GM23338 (cell line): ENCODE measurements around the gene RECQL. TPM values are rescaled to one million over a fixed set of nuclear protein-coding genes. Genes with fewer than 3 reads are reported as not detected.

ENCODE experiments used
- ATAC-seq: fragments of 200-7000 bp; cut with Tn5 transposase; 3 replicates; pipeline ENCODE4 v1.9.1; 2020
- DNase-seq: peaks from one replicate; pipeline ENCODE4 v3.0.0-alpha.2; 2015; ENCODE audit warnings: low spot score
- H2AFZ ChIP-seq: fragments of 200-600 bp; sonication (generic); 2 replicates; pipeline ENCODE4 v1.8.0; 2016; ENCODE audit warnings: antibody characterized with exemption, mild to moderate bottlenecking, moderate library complexity
- H3F3A ChIP-seq: fragments of 200-600 bp; sonication (generic); replicated peaks from 2 replicates; pipeline ENCODE4 v1.8.0; 2017; ENCODE audit warnings: antibody characterized with exemption, mixed run types, low read depth
- H3K27ac ChIP-seq: fragments of 200-600 bp; sonication (generic); 2 replicates; pipeline ENCODE4 v1.6.1; 2016; ENCODE audit warnings: low read depth
- H3K27me3 ChIP-seq: fragments of 200-600 bp; sonication (generic); 2 replicates; pipeline ENCODE4 v1.8.0; 2016; ENCODE audit warnings: mild to moderate bottlenecking, mixed run types, moderate library complexity; ENCODE audit not compliant: insufficient read depth
- H3K36me3 ChIP-seq: fragments of 200-600 bp; sonication (generic); 2 replicates; pipeline ENCODE4 v1.8.0; 2016; ENCODE audit warnings: mild to moderate bottlenecking; ENCODE audit not compliant: insufficient read depth
- H3K4me1 ChIP-seq: fragments of 200-600 bp; sonication (generic); 2 replicates; pipeline ENCODE4 v1.8.0; 2016; ENCODE audit warnings: mild to moderate bottlenecking, moderate library complexity; ENCODE audit not compliant: insufficient read depth
- H3K4me2 ChIP-seq: fragments of 200-600 bp; sonication (generic); 2 replicates; pipeline ENCODE4 v1.7.1; 2017; ENCODE audit warnings: mixed run types
- H3K4me3 ChIP-seq: fragments of 200-600 bp; sonication (generic); 2 replicates; pipeline ENCODE4 v1.6.1; 2016; ENCODE audit warnings: mixed run types
- H3K79me2 ChIP-seq: fragments of 200-600 bp; sonication (generic); replicated peaks from 2 replicates; pipeline ENCODE4 v1.8.0; 2017; ENCODE audit warnings: mild to moderate bottlenecking; ENCODE audit not compliant: insufficient read depth
- H3K9me2 ChIP-seq: fragments of 200-600 bp; sonication (generic); 2 replicates; pipeline ENCODE4 v1.8.0; 2017; ENCODE audit not compliant: insufficient read depth
- H4K20me1 ChIP-seq: fragments of 200-600 bp; sonication (generic); replicated peaks from 2 replicates; pipeline ENCODE4 v1.8.0; 2017; ENCODE audit warnings: mild to moderate bottlenecking; ENCODE audit not compliant: insufficient read depth
- H3K27ac Mint-ChIP-seq: 2 replicates; pipeline ENCODE4 v1.8.0; 2020; ENCODE audit warnings: inconsistent platforms, mild to moderate bottlenecking, moderate library complexity, mixed read lengths
- H3K27me3 Mint-ChIP-seq: 3 replicates; pipeline ENCODE4 v1.8.0; 2022; ENCODE audit warnings: low read depth, mild to moderate bottlenecking, moderate library complexity, mixed read lengths, inconsistent platforms; ENCODE audit not compliant: insufficient read depth, poor library complexity
- H3K36me3 Mint-ChIP-seq: 3 replicates; pipeline ENCODE4 v1.8.0; 2021; ENCODE audit warnings: low read depth, mild to moderate bottlenecking, inconsistent platforms, moderate library complexity, mixed read lengths
- H3K4me1 Mint-ChIP-seq: 3 replicates; pipeline ENCODE4 v1.8.0; 2020; ENCODE audit warnings: mild to moderate bottlenecking, inconsistent platforms, mixed read lengths
- H3K4me3 Mint-ChIP-seq: 3 replicates; pipeline ENCODE4 v1.8.0; 2021; ENCODE audit warnings: moderate library complexity, mild to moderate bottlenecking, inconsistent platforms, mixed read lengths
- H3K9me3 Mint-ChIP-seq: 3 replicates; pipeline ENCODE4 v1.8.0; 2020; ENCODE audit warnings: moderate library complexity, mild to moderate bottlenecking, inconsistent platforms, mixed read lengths
- CREB1 ChIP-seq: fragments of 250-450 bp; sonication (Bioruptor Pico); IDR thresholded peaks from 2 replicates; pipeline ENCODE4 v1.5.0; 2020; ENCODE audit warnings: low read depth, mild to moderate bottlenecking, moderate library complexity
- CTCF ChIP-seq, 2 experiments: fragments of 200-600 bp in 1 of 2; sonication (generic) in 1 of 2; conservative IDR thresholded peaks; 2 replicates each; pipeline versions ENCODE4 v1.5.1 to v1.6.1; 2016 to 2017; ENCODE audit warnings: antibody characterized with exemption in 2 of 2, low read depth in 2 of 2, mild to moderate bottlenecking in 2 of 2, moderate library complexity in 1 of 2
- EZH2 ChIP-seq: fragments of 200-600 bp; sonication (generic); IDR thresholded peaks from one replicate; pipeline ENCODE4 v1.8.0; 2017; ENCODE audit warnings: antibody characterized with exemption, mild to moderate bottlenecking, low read depth; ENCODE audit not compliant: unreplicated experiment
- EZH2phosphoT487 ChIP-seq: fragments of 200-600 bp; sonication (generic); IDR thresholded peaks from one replicate; pipeline ENCODE4 v1.8.1; 2018; ENCODE audit warnings: antibody characterized with exemption; ENCODE audit not compliant: unreplicated experiment
- JUNB ChIP-seq: IDR thresholded peaks from one replicate; pipeline ENCODE4 v1.6.1; 2016; ENCODE audit warnings: antibody characterized with exemption; ENCODE audit not compliant: unreplicated experiment
- NANOG ChIP-seq: IDR thresholded peaks from 2 replicates; pipeline ENCODE4 v1.6.1; 2016; ENCODE audit warnings: antibody characterized with exemption, borderline replicate concordance
- POLR2AphosphoS5 ChIP-seq: IDR thresholded peaks from 2 replicates; pipeline ENCODE4 v1.6.1; 2016; ENCODE audit warnings: antibody characterized with exemption, low read depth
- REST ChIP-seq: IDR thresholded peaks from one replicate; pipeline ENCODE4 v1.6.1; 2018; ENCODE audit warnings: antibody characterized with exemption; ENCODE audit not compliant: unreplicated experiment
- STAT1 ChIP-seq: IDR thresholded peaks from one replicate; pipeline ENCODE4 v1.6.1; 2016; ENCODE audit warnings: antibody characterized with exemption; ENCODE audit not compliant: unreplicated experiment
- ZNF114 ChIP-seq: fragments of 250-450 bp; sonication (Bioruptor Pico); IDR thresholded peaks from 2 replicates; pipeline ENCODE4 v1.5.0; 2020; ENCODE audit warnings: mild to moderate bottlenecking, moderate library complexity
- ZNF331 ChIP-seq: fragments of 250-450 bp; sonication (Bioruptor Pico); IDR thresholded peaks from 2 replicates; pipeline ENCODE4 v1.5.0; 2020; ENCODE audit warnings: low read depth, mild to moderate bottlenecking, moderate library complexity
- ZNF462 ChIP-seq: fragments of 250-450 bp; sonication (Bioruptor Pico); IDR thresholded peaks from 2 replicates; pipeline ENCODE4 v1.5.0; 2020; ENCODE audit warnings: mild to moderate bottlenecking, moderate library complexity
- polyA plus RNA-seq: library from polyadenylated mRNA; unstranded; fragments of >200 nt; fragmentation: Nextera tagmentation; extraction: Ambion mirVana; gene quantifications from 2 replicates; pipeline ENCODE4 v1.2.1, GENCODE V29; 2016
- total RNA-seq: library from RNA; depleted of rRNA; stranded (reverse); fragments of >200 nt; shearing (Covaris generic); gene quantifications from 2 replicates; pipeline ENCODE4 v1.2.3, GENCODE V29; 2014
- TF ChIP-seq, protein P1 (sequence below): IDR thresholded peaks from 2 replicates; pipeline ENCODE4 v1.6.1; 2016; ENCODE audit warnings: antibody characterized with exemption

RECQL gene
- total and polyA plus RNA-seq, 2 experiments from 2014 or later = 17.4 to 47.2 TPM

DNA sequence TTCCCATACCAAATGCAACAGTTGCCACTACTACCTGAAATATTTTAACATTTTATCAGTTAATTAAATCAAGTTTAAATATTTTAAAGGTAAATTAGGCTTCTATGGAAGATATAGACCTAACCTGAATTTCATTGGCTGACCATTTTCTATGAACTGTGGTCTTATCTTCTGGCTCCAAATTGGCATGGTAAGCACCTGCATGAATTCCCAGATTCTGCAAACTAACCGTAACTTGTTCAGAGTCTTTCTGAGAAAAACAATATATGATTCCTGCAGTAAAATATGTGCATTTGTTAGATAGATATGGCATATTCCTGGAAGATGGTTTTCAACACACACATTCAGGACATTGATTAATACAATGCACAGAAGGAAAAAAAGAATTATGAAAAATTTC is 25.9 kb downstream of the RECQL start:
- no peak for ATAC-seq
- TF ChIP-seq STAT1 (no peak), ZNF462 (CRISPR knock-in tag) (no peak), ZNF114 (CRISPR knock-in tag) (no peak), ZNF331 (CRISPR knock-in tag) (no peak), POLR2AphosphoS5 (no peak), CTCF (conservative IDR thresholded peaks at IDR 0.05; ENCODE audit: low read depth in 2 of 2) (no peak), CREB1 (CRISPR knock-in tag) (no peak), REST (no peak), EZH2phosphoT487 (no peak), EZH2 (no peak), JUNB (no peak), NANOG (no peak)
- TF ChIP-seq, protein P1, sequence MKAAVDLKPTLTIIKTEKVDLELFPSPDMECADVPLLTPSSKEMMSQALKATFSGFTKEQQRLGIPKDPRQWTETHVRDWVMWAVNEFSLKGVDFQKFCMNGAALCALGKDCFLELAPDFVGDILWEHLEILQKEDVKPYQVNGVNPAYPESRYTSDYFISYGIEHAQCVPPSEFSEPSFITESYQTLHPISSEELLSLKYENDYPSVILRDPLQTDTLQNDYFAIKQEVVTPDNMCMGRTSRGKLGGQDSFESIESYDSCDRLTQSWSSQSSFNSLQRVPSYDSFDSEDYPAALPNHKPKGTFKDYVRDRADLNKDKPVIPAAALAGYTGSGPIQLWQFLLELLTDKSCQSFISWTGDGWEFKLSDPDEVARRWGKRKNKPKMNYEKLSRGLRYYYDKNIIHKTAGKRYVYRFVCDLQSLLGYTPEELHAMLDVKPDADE = no peak

More for the DNA sequence above, 25.9 kb downstream of the RECQL start:
- Histone ChIP-seq H3K79me2 (no peaks in the 10 kb centered on the region), H3K4me2 (no peak overlapping the region), H3K27ac (no peak overlapping the region), H3K4me3 (no peak overlapping the region), H3K4me1 (no peaks in the 10 kb centered on the region), H3F3A (no peaks in the 10 kb centered on the region), H2AFZ (no peak overlapping the region), H3K9me2 (no peaks in the 10 kb centered on the region), H3K27me3 (no peaks in the 10 kb centered on the region), H3K36me3 (0 out of 2 replicates have a peak, but pooled peaks cover 2% of the 10 kb centered on the region), H4K20me1 (no peaks in the 10 kb centered on the region)
- DNase-seq = no peak
- Mint-ChIP-seq H3K9me3 (no peaks in the 10 kb centered on the region), H3K4me3 (no peak overlapping the region), H3K27ac (no peak overlapping the region), H3K36me3 (peaks cover 14% of the 10 kb centered on the region; the same call in 2 of the 3 replicates), H3K4me1 (no peaks in the 10 kb centered on the region), H3K27me3 (no peaks in the 10 kb centered on the region)
